HepG2 (cell line): ENCODE data around the gene ADGRG1. TPM values are rescaled to one million over a fixed set of nuclear protein-coding genes. Genes with fewer than 3 reads are reported as not detected.

ENCODE experiments used
- ELF3 ChIP-seq: IDR thresholded peaks from 2 replicates; pipeline ENCODE4 v1.6.1; 2016; ENCODE audit warnings: missing genetic modification reagents, missing compliant biosample characterization
- IKZF5 ChIP-seq: IDR thresholded peaks from 2 replicates; pipeline ENCODE4 v1.6.1; 2018; ENCODE audit warnings: missing genetic modification reagents, mild to moderate bottlenecking, missing compliant biosample characterization
- KIAA2018 ChIP-seq: sonication (generic); formaldehyde crosslinking; IDR thresholded peaks from 2 replicates; pipeline ENCODE4 v1.5.0; 2020; ENCODE audit warnings: mild to moderate bottlenecking, missing genetic modification reagents, borderline replicate concordance
- MTA1 ChIP-seq: sonication (generic); formaldehyde crosslinking; IDR thresholded peaks from 2 replicates; pipeline ENCODE4 v1.4.0; 2020; ENCODE audit warnings: missing genetic modification reagents, mild to moderate bottlenecking, borderline replicate concordance
- NRL ChIP-seq: sonication (generic); formaldehyde crosslinking; IDR thresholded peaks from 2 replicates; pipeline ENCODE4 v1.5.0; 2020; ENCODE audit warnings: missing genetic modification reagents, mild to moderate bottlenecking, moderate library complexity, borderline replicate concordance
- RAD21 ChIP-seq: fragments of 450-650 bp; formaldehyde crosslinking; IDR thresholded peaks from 2 replicates; pipeline ENCODE4 v1.5.0; 2020; ENCODE audit warnings: mild to moderate bottlenecking
- RBM39 ChIP-seq: fragments of 200-400 bp; formaldehyde crosslinking; IDR thresholded peaks from one replicate; pipeline ENCODE4 v1.6.1; 2018; ENCODE audit warnings: antibody characterized with exemption, mild to moderate bottlenecking, low read depth, low read length; ENCODE audit not compliant: poor library complexity, severe bottlenecking
- RXRA ChIP-seq: sonication (generic); formaldehyde crosslinking; IDR thresholded peaks from 2 replicates; pipeline ENCODE4 v1.5.1; 2020; ENCODE audit warnings: missing genetic modification reagents
- TFDP1 ChIP-seq: IDR thresholded peaks from 2 replicates; pipeline ENCODE4 v1.6.1; 2016; ENCODE audit warnings: missing compliant biosample characterization, missing genetic modification reagents, borderline replicate concordance
- ZFP36 ChIP-seq: fragments of 150-350 bp; IDR thresholded peaks from 2 replicates; pipeline ENCODE4 v1.6.1; 2018; ENCODE audit warnings: borderline replicate concordance, low read length, low read depth; ENCODE audit not compliant: partially characterized antibody
- ZNF205 ChIP-seq: IDR thresholded peaks from 2 replicates; pipeline ENCODE4 v1.6.1; 2018; ENCODE audit warnings: missing biosample characterization, missing genetic modification reagents
- ZNF414 ChIP-seq: sonication (generic); formaldehyde crosslinking; IDR thresholded peaks from 2 replicates; pipeline ENCODE4 v1.5.0; 2020; ENCODE audit warnings: missing genetic modification reagents
- ZNF644 ChIP-seq: IDR thresholded peaks from 2 replicates; pipeline ENCODE4 v1.6.1; 2016; ENCODE audit warnings: low read depth
- polyA plus RNA-seq, 8 experiments: library from polyadenylated mRNA; depleted of rRNA in 3 of 8; stranded (reverse) in 7 of 8; unstranded in 1 of 8; fragments of >200 nt; fragmentation: Illumina TruSeq in 4 of 8; extraction: Trizol in 4 of 8; gene quantifications; 2 replicates each; pipeline versions ENCODE4 v1.2.1 to v1.2.3, GENCODE V29; 2011 to 2016; ENCODE audit warnings: low read depth in 4 of 8, missing spikeins in 1 of 8, mixed read lengths in 1 of 8; ENCODE audit not compliant: insufficient read depth in 1 of 8
- total RNA-seq, 5 experiments: library from RNA; depleted of rRNA; stranded (reverse); fragments of >200 nt; fragmentation: Illumina TruSeq; extraction: Trizol; gene quantifications; 2 replicates each; pipeline ENCODE4 v1.2.3, GENCODE V29; 2016; ENCODE audit warnings: low read depth in 1 of 5
- TF ChIP-seq, protein P1 (sequence below): sonication (generic); formaldehyde crosslinking; conservative IDR thresholded peaks from 2 replicates; pipeline ENCODE4 v1.8.0; 2022; ENCODE audit warnings: mild to moderate bottlenecking, moderate library complexity, missing genetic modification reagents

Gene ADGRG1
- total and polyA plus RNA-seq, 2 of the 13 experiments (the other 11 are each of a cell fraction or from before 2014, with no cell fraction given), result 2.7 to 5.9 TPM

- TF ChIP-seq KIAA2018 (CRISPR knock-in tag) (no peak), ELF3 (CRISPR knock-in tag) (peak; percentile 36; the same call in 1 of the 2 replicates), NRL (CRISPR knock-in tag) (no peak), ZFP36 (no peak), ZNF205 (CRISPR knock-in tag) (peak; percentile 82; the same call in 1 of the 2 replicates), MTA1 (CRISPR knock-in tag) (no peak), ZNF644 (CRISPR knock-in tag) (peak; percentile 46; the same call in 1 of the 2 replicates), IKZF5 (CRISPR knock-in tag) (peak; percentile 58; the same call in 1 of the 2 replicates), ZNF414 (no peak), RBM39 (no peak), RAD21 (peak; percentile 91), TFDP1 (CRISPR knock-in tag) (0 out of 2 replicates have a peak, but pooled peaks have one; percentile 11), RXRA (CRISPR knock-in tag) (no peak)
- TF ChIP-seq, protein P1, sequence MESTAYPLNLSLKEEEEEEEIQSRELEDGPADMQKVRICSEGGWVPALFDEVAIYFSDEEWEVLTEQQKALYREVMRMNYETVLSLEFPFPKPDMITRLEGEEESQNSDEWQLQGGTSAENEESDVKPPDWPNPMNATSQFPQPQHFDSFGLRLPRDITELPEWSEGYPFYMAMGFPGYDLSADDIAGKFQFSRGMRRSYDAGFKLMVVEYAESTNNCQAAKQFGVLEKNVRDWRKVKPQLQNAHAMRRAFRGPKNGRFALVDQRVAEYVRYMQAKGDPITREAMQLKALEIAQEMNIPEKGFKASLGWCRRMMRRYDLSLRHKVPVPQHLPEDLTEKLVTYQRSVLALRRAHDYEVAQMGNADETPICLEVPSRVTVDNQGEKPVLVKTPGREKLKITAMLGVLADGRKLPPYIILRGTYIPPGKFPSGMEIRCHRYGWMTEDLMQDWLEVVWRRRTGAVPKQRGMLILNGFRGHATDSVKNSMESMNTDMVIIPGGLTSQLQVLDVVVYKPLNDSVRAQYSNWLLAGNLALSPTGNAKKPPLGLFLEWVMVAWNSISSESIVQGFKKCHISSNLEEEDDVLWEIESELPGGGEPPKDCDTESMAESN (CRISPR knock-in tag), result 0 out of 2 replicates have a peak, but pooled peaks have one; percentile 41
Observed at GRCh38 chr16:57591086-57591869, 37.2 kb upstream of the ADGRG1 start (continued).
